ENCODE data around the gene GRM5.

GRM5 gene

GRCh38 chr11:88617226-88617625 lies 448.6 kb downstream of the GRM5 start:
- no peak for DNase-seq

DNA sequence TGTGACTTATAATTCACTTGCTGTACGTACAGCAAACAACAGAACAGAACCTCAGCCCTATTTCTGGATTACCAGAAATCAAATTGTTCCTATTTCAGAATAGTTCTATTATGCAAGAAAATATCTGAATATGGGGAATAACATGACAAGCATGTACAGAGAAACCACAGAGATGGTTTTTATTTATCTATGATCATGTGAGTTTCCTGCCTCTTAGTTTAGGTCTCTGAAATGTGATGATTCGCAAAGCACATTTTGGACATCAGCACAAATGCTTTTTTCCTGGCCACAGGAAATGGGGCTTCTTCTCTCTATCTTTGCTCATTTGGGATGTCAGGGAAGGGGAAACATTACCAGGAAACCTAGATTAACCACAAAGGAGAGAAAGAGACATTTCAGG lies 461.5 kb downstream of the GRM5 start:
- DNase-seq = no peak

DNA sequence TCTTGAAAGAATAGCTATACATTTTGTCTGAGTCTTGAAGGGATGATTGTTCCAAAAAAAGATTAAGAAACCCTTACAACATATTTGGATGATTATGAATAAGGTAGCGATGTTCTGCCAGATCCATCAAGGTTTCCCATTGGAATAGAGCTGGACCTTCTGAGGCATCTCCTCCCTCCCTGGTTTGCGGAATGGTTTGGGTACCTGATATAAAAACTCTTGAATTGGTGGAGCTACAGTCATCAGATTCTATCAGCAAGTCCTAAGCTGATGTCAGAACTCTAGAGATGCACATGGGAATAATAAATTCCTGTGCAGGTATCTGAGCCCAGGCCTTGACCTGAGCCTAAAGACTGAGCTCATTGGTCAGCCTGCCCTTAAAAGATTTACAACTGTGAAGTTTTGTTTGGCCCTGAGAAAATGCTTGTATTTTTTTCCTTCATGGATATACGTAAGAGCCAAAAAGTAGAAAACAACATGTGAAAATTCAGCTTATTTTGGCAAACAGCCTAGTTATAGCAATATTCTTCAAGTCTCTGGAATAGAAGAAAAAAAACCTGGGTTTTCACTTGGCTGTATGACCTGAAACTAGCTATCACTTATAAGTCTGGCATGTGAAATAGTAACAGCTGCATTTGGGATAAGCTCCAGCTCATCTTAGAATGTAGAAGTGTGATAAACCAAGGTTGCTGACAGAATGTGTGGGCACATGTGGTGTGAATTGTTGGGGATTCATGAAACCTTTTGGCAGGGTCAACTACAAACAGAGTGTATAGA lies 462.5 kb downstream of the GRM5 start:
- DNase-seq = no peak

- no peak for DNase-seq
Measured at GRCh38 chr11:88597387-88597786, 468.4 kb downstream of the GRM5 start.

DNA sequence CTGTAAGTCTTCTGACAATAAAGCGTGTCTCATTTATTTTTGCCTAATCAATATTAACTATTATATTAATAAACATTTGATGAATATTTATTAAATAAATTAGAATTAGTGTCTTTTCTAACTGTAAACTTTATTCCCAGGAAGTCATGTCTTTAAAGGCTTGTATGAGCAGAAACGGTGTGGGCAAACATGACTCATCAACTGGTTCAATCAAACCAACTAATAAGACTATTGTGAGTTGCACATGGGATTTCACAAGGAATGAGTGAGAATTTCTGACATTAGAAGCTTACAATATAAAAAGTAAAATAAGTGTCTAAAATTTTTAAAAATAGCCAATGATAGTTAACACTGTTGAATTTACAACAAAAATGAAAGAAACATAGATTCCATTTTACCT lies 469.0 kb downstream of the GRM5 start:
- no peak for DNase-seq

DNA sequence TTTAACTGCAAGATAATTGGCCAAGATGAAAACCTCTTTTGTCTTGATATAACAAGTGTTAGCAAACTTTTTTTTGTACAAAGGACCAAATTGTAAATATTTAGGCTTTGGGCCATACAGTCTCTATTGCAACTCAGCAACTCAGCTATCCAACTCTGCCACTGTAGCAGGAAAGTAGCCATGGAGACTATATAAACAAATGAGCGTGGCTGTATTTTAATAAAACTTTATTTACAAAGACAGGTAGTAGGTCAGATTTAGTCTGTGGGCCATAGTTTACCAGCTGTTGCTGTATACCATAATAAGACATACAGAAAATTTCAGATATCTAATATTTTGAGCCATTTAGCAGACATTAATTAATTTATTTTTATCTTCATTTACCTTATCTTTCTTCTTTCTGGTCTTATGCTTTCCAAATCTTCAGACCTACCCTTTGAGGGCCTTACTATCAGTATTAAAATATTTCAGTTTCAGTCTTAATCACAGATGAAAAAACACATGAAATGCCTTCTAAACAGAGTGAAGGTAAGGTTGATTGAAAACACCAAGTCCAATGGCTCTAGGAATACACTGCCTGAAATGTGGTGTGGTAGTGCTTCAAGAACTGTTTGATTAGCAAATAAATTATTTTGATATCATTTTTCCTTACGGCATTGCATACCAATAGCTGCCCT lies 471.4 kb downstream of the GRM5 start:
- no peak for DNase-seq

GRCh38 chr11:88590361-88590760 lies 475.4 kb downstream of the GRM5 start:
- no peak for DNase-seq

DNA sequence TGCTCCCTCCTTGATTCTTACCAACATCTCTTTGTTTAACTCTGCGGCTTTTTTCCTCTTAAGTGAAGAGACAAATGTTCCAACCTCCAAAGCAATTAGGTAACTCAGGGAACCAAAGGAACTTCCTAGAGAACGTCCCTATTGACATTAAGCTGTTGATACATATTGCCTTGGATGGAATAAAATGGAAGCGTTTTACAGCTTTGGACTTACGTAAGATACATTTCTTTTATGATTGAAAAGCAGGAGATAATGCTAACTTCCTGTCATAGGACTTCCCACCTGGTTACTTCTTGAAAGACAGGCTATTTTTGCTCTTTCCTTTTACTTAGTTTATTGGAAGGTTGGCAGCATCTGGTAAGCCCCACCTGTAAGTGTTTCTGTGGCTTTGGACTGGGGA lies 482.5 kb downstream of the GRM5 start:
- DNase-seq = no peak

- DNase-seq = no peak
Measured at GRCh38 chr11:88579466-88579865, 486.3 kb downstream of the GRM5 start.

DNA sequence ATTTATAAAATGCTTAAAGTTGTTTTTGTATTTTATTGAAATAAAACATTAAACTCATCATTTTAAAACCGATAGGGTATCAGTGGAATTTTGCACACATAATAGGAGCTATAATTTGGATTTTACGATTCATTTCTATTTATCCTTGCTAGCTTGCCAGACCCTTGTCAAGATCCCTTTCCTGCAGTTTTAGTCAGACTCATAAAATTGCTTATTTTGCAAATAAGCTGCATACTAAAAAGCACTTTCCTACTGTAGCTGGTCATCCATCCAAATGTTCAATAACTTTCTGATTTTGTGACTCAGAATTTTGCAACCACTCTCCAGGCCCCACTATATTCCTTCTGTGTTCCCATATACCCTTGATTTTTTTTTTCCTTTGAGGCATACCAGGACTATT lies 489.0 kb downstream of the GRM5 start:
- DNase-seq = no peak

GRCh38 chr11:88575916-88576315 lies 489.9 kb downstream of the GRM5 start:
- no peak for DNase-seq

DNA sequence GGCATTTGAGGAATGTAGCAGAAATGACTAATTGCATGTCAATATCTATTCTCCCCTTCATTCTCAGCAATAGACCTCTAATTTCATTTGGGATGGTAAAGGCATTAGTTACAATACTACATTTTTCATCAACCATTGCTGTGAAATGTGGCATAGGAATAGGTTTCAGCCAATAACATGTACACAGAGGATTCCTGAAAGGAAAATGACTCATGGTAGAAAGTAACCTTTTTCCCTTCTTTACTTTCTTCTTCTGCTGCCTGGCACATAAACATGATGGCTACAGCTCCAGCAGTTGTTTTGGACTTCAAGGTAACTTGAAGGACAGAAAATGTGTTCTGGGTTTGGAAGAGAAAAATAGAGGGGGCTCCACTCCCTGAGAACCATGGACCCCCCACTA lies 496.4 kb downstream of the GRM5 start:
- no peak for DNase-seq

DNA sequence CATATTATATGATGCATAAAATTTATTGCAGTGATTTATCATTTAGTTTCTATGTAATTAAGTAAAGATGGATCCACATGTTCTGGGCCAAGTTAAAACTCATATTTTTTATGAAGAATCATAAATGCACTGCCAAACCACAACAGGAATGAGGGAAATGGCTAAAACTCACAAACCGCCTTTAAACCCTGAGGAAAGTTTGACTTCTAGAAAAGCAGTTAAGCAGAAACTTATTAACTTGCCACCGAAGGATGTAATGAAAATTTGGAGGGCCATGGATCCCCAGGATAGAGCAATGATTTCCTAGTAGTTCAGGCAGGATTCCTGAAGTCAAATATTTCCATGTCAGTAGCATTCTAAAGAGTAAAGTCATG lies 510.0 kb downstream of the GRM5 start:
- no peak for DNase-seq

DNA sequence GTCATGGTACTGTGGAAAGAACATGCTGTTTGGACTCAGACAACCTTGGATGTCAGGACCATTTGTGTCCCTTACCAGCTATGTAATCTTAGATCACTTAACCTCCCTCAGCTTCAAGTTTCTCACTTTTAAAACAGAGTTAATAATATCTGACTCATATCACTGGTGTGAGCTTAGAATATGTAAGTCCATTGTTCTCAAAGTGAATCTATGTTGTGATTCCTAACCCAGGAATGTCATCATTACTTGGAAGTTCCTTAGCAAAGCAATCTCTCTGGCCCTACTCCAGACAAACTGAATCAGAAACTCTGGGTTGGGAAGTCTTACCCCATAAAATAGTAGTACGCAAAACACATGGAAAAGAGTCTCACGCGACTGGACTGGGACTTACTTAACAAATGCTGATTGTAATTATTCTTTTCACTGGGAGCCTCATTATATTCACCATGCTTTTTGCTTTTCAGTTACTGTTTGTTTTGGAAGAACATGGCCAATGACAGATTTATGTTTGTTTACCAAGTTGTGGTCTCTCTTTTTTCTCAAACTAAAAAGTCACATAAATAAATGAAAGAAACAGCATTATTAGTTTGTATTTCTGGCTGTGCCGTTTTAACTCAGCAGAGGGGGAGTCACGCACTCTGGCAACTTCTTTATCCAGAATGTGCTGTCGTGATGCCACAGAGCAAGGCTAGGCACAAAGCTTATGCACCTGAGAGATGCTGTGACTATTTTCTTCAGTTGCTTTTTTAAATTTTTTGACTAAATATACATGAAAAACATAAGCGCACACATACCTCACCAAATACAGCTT lies 510.6 kb downstream of the GRM5 start:
- DNase-seq = no peak

DNA sequence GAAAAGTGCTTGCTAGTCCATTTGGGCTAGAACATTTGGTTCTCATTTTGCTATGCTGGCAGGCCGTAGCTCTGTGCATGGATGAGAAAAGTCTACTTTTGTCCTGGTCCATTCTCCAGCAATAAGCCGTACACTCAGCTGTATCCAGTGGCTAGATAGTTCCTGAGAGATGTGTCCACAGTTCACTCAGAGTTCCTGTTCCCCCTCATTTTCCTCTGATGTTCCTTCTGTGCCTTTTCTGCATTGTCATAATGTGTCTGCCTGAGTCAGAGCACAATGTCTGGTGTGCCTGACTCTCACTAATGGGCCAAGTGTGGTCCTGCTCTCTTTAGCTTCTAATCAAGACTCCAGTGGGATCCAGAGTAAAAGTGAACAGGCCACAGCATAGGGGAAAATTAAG lies 512.6 kb downstream of the GRM5 start:
- DNase-seq = no peak

DNA sequence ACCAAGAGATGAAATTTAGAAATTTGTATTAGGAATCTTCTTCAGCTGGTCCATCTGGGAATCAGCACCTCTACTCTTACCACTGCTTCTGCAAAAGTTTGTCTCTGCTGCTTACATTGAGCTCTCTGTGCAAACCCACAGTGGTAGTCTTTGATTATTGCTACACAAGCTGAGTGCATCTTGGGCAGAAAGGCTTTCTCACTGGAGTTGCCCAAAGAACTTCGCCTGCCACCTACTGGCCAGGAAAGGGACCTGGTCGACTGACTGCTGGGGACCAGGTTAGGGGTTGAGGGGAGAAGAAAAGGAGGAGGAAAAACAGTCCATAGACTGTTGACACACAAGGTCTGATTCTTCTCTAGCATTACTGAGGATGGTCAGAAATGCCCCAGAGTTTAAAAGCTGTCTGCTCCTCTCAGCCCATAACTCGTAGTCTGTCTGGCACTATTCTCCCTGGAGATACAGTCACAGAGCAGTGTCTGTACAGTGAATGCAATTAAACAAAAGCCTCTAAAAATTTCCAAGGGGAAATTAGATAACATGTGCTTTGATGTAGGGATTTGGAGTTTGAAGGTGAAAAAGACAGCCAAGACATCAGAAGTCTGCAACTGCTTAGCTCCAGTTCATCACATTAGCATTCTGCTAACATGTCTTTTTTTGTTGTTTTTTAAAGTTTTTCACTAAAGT lies 513.3 kb downstream of the GRM5 start:
- DNase-seq = peak; percentile 61 to 75

DNA sequence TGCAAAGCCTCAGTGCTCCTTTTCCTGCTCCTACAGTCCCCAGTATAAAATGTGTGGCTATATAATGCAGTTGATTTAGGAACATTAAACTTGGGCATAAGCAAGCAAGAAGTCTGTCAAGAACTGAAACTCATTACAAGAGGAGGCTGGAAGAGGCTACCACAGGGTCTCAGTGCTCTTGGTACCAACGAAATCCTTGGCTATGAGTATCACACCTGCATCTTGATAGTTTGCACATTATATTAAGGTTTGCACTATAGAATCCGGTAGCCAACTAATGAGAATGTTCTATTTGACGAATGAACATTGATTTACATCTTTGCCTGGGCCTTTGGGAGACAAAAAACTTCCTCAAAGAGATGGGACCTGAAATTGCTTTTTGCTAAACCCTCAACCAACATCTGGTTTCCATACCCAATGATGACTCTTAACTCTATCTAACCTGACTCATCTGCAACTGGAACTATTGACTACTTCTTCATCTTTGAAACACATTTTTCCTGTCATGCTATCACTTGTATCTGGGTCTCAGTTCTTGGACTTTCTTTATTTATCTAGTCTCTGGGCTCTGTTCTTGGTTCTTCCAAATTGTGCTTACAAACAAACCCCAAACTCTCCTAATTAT lies 521.0 kb downstream of the GRM5 start:
- DNase-seq = no peak

GRCh38 chr11:88543902-88544655 lies 521.7 kb downstream of the GRM5 start:
- peak; percentile 89 to 92 for DNase-seq

- no peak for DNase-seq
Measured at GRCh38 chr11:88541006-88541405, 524.8 kb downstream of the GRM5 start.

- DNase-seq = no peak
Measured at GRCh38 chr11:88538098-88538497, 527.7 kb downstream of the GRM5 start.

GRCh38 chr11:88537613-88538012 lies 528.2 kb downstream of the GRM5 start:
- DNase-seq = no peak

Measured in AML-193 (cell line).